Fibroblast of peridontal ligament (primary cell): ENCODE data around the gene MTPN.
A peak's percentile ranks its signal among the peaks of the same experiment; 100 is the strongest.

Source experiments
- DNase-seq: peaks from one replicate; pipeline ENCODE4 v3.0.0-alpha.2; 2010; ENCODE audit errors: extremely low read depth

MTPN gene

GRCh38 chr7:135956393-135956792, 20.8 kb downstream of the MTPN start:
- DNase-seq, result no peak

GRCh38 chr7:135950972-135951371, 26.2 kb downstream of the MTPN start:
- DNase-seq, result no peak

- no peak for DNase-seq
Observed at GRCh38 chr7:135950429-135950828, 26.7 kb downstream of the MTPN start.

DNA sequence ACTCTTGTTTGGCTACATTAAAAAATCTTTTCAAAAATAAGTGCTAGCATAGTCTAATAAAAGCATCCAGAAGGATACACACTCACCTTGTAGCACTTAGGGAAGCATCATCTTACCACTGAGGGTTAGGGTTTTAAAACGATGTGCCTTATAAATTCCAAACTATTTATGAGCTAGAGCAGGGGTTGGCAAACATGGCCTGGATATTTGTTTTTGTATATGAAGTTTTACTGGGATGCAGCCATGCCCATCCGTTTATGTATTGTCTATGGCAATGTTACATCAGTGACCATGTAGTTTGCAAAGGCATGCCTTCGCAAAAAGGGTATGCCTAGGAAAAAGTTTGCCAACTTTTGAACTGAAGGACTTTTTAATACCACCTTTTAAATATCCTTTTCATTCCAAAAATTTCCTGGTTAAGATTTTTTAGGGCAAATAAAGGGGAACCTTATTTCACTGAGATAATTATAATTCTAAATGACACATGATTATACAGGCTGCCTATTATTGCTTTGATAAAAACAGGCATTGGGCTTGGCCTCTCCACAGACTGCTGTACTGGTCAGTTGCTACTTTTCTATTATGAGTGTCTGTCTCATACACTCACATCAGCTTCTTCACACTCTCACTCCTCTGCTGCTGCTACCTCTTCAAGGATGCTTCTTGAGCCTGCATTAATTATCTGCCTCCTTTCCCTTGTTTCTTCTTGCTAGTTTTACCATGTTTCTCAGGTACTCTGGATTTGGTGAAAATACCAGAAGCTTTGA, 30.7 kb downstream of the MTPN start:
- no peak for DNase-seq

DNA sequence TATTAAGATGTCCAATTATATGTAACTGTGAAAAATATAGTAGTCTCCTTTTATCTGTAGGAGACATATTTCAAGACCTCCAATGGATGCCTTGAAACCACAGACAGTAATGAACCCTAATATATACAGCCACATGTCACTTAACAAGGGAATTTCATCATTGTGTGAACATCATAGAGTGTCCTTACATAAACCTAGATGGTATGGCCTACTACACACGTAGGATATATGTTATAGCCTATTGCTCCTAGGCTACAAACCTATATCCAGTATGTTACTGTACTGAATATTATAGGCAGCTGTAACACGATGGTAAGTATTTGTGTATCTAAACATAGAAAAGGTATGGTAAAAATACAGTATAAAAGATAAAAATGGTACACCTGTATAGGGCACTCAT, 32.4 kb downstream of the MTPN start:
- DNase-seq, result no peak

DNA sequence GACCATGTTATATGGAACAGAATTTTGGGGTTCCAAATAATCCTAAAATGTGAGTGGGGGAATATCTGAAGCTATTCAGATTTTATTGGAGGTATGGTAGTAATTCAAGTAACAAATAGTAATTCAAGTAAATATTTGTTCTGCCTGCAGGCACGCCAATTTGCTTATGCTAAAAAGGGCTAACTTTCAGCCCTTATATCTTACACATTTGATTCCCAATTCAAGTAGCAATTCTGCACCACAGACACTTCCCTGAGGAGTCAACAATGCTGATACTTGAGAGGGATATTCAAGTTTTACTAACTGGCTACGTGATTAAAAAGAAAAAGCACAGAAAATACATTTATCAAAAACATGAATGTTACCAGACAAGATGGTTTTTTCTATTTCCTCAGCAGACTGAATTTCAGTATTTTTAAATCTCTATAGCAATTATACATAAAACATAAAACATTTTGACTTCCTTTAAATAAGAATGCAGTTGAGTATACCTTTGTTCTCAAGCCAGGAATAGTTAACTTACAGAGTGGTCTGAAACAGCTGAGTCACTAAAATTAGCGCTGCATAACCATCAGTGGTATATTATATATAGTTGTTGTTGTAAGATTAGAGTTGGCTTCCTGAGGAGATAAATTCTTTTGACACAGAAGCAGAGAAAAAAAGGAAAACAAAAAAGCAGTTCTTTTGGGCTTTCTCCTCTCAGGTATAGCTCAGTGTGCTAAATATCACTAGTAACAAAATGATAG, 33.9 kb downstream of the MTPN start:
- no peak for DNase-seq

DNA sequence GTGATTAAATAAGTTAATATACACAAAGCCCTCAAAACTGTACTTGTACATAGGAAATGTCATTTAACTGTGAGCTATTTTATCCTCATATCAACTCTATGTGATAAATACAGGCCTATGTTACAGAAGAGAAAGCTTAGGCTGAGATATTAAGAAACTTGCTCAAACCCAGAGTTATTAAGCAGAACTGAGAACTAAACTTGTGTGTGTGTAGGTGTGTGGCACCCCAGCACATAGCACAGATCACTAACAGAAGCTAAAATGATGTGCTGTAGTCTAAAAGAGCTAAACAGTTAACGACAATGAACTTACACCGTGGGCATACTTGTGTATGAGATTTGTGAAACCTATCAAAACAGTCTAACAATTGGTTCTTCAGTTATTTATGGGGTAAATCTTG, 34.5 kb downstream of the MTPN start:
- DNase-seq, result no peak

DNA sequence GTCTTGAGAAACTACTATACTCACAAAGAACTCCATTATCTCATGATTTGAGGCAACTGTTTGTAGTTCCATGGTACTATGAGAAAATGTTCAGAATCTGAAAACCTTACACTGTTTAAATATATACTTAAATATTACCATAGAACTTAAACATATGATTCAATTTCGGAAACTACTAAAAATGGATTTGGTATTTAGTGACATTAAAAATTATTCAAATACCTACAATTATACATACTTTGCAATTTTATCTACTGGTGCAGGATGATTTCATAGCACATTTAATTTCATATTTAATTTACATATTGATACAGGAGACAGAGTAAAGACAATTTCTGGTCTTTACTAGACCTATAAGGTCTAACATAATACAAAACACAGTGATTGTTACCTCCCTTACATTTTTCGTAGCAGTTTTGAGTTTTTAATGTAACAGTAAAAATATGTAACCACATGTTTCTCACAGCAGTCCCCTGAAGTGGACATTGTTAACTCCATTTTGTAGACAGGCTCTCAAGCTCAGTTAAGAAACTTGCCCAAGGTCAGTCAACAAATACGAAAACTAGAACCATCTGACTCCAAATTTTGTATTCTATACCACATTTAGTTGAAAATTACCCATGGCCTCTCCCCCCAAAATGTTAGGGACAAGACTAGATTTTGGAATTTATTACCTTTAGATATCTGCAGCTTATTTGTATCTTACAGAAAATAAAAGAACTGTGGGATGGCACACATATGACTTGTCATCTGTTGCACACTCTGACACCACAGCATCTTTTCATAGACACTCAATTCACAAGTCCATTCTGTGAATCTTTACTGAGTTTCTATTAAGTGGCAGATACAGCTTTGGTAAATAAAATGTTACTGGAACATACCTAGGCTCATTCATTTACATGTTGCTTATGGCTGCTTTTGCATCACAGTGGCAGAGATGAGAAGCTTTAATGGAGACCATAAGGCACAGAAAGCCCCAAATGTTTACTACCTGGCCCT, 36.8 kb downstream of the MTPN start:
- no peak for DNase-seq

GRCh38 chr7:135939261-135939812, 37.8 kb downstream of the MTPN start:
- DNase-seq, result no peak

DNA sequence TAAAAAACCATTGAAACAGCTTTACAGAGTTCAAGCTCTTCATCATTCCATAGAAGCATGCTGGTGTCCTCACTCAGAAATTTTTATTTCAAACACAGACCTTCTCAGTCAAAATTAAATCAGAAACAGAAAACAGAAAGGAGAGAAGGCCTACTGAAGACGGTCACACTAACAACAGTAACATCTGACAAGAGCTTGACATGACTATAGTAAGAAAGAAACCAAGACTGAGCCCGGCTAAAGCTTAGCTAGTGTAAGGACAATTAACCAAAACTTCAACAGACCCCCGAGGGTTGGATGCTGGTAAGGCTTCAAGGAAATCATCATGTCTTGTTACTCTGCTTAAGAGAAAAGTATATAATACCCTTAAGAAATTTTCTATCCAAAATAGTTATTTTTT, 38.6 kb downstream of the MTPN start:
- no peak for DNase-seq

- DNase-seq, result no peak
Observed at GRCh38 chr7:135938086-135938485, 39.1 kb downstream of the MTPN start.

- DNase-seq, result no peak
Observed at GRCh38 chr7:135936497-135937217, 40.5 kb downstream of the MTPN start.

- no peak for DNase-seq
Observed at GRCh38 chr7:135934651-135935050, 42.5 kb downstream of the MTPN start.

DNA sequence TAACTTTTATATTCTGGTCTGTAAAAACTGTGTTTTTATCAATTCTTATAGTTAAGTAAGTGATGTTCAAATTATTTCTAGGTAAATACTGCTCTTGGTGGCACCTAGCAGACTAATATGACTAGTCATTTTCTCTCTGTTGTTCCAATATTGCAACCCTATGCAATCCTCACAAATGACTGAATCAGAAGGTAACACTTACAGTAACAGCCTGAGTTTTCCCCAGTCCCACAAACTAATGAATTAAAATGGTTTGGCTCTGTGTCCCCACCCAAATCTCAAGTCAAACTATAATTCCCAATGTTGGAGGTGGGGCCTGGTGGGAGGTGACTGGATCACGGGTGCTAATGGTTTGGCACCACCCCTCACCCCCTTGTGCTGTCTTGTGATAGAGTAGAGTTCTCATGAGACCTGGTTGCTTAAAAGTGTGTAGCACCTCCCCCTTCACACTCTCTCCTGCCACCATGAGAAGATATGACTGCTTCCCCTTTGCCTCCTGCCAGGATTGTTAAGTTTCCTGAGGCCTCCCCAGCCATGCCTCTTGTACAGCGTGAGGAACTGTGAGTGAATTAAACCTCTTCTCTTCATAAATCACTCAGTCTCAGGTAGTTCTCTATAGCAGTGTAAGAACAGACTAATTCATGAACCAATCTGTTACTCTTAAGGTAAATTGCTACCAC, 43.5 kb downstream of the MTPN start:
- no peak for DNase-seq

DNA sequence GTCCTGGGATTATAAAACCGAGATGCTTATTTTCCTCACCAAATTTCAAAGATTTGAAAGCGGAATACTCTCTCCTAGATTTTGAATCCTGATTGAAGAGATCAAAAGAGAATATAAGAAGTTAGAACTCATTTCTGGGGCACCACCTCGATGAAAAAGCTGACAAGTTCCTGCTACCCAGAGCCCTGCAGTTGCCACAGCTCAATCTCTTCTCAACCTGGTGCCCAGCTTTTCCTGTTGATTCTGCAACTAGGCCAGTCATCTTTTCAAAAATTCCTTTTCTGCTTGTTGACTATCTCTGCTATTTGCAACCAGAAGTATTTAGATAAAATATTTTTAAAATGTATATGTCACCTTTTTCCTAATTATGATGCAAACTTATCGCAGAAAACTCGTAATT, 45.0 kb downstream of the MTPN start:
- DNase-seq, result no peak

DNA sequence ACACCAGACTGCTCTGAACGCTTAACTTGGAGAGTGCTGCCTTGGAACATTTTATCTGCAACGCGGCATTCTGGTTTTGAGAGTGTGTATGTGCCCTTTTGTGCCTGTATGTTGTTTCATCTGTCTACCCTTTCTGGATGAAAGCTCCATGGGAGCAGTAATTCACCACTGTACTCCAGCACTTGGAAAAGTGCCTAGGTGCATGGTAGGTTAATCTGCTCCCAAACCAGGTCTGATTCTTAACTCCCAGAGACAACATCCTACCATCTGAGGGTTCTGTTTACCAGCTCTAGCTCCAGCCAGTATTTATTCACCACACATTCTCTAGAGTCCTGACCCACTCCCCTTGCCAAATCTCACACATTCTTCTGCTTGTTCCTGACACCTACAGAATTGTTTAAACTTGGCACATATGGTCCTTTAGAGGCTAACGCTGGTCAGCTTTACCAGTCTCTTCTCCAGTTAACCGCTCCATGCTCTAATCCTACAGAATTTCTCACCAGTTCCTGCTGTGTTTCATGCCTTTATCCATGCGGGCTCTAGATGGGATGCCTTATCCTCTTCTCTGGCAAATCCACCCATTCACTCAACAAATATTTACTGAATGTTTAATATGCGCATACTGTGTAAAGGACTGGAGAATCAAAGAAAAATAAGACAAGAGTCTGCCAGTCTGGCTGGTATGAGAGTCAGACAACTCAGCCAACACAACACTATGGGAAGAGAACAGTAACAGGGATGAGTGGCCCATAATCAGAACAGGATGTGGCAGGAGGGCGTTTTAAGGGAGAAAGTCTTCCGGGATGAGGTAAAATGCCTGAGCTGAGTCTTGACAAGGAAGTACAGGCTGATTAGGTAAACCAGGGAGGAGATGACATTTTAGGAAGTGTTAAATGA, 46.3 kb downstream of the MTPN start:
- peak; percentile 68 for DNase-seq

- DNase-seq, result no peak
Observed at GRCh38 chr7:135929722-135930141, 47.4 kb downstream of the MTPN start.

DNA sequence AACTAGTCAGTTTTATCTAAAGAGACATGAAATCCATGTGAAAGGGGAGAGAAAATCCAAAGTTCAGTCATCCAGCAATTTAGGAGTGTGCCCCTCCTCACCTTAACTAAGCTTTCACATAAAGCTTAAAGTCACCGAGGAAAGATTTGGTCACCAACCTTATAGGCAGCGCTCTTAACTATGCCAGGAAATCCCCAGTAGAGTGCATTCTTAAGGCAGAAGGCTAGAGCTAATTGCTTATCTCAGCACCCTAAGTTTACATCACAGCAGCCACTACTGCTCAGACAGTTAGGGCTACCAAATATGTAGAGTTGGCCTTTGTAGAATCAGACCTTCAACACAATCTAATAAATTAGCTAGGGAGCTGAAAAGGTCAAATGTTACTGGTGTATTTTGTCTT, 47.9 kb downstream of the MTPN start:
- no peak for DNase-seq

DNA sequence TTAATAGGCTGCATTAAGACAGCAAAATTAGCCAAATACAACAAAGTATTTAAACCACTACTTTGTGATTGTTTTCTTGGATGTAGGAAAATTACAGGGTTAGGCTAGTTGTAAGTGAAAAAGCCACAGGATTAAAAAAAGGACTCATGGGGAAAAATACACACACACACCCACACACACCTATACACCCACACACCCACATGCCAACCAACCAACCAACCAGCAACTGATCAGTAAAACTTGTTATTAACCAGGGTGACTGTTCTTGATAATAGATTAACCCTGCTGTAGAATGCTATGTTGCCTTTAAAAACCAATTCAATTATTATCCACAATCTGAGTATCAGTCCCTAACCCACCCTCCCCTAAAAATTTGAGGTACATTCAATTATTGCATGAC, 49.0 kb downstream of the MTPN start:
- DNase-seq, result no peak

DNA sequence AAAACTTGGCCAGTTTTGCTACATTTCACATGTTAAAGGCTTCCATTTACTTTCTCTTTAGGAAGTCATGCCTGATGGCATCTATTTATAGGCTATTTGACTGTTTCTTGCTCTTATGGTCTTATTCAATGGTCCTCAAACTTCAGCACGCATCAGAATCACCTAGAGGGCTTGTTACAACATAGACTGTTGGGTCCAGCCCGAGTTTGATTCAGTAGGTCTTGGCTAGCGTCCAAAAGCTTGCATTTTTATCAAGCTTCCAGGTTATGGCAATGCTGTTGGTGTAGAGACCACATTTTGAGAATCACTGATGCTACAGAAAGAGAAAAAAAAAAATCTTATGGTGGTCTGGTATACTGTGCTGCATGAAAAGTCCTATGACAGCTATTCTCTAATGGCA, 51.9 kb downstream of the MTPN start:
- DNase-seq, result no peak
